Measurements from ENCODE around the gene ITGA1.

ITGA1 gene

GRCh38 chr5:52928689-52929088 lies 141.0 kb downstream of the ITGA1 start:
- in situ Hi-C loops (cut with MboI; ENCODE audit: low pct_unique_long_range_greater_than_20kb, low sequenced_read_pairs, unreplicated experiment) = no loop called here
- TF ChIP-seq, protein P1, sequence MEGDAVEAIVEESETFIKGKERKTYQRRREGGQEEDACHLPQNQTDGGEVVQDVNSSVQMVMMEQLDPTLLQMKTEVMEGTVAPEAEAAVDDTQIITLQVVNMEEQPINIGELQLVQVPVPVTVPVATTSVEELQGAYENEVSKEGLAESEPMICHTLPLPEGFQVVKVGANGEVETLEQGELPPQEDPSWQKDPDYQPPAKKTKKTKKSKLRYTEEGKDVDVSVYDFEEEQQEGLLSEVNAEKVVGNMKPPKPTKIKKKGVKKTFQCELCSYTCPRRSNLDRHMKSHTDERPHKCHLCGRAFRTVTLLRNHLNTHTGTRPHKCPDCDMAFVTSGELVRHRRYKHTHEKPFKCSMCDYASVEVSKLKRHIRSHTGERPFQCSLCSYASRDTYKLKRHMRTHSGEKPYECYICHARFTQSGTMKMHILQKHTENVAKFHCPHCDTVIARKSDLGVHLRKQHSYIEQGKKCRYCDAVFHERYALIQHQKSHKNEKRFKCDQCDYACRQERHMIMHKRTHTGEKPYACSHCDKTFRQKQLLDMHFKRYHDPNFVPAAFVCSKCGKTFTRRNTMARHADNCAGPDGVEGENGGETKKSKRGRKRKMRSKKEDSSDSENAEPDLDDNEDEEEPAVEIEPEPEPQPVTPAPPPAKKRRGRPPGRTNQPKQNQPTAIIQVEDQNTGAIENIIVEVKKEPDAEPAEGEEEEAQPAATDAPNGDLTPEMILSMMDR (IDR thresholded peaks at IDR 0.05; ENCODE audit: extremely low read depth, insufficient read depth, missing control alignments) = no peak
- DNase-seq (ENCODE audit: low spot score) = no peak

DNA sequence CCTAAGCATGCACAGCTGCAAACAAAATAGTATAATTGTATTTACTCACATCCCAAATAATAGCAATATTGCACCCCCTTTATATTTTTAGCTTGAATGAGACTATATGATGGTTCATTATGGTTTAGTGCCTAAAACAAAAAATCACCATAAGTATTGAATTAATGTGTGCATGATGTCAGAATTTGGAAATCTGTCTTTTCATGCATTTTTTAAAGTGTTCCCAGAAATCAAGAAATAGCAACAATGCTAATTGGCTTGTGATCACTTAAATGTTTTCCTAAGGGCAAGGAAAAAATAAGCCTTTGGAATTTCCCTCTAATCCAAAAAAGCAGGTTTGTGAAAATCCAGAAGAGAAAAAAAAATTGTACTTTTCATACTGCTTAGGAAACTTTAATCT lies 150.5 kb downstream of the ITGA1 start:
- TF ChIP-seq, protein P1 (IDR thresholded peaks at IDR 0.05; ENCODE audit: extremely low read depth, insufficient read depth, missing control alignments) = no peak
- DNase-seq (ENCODE audit: low spot score) = no peak
- in situ Hi-C loops (cut with MboI; ENCODE audit: low pct_unique_long_range_greater_than_20kb, low sequenced_read_pairs, unreplicated experiment) = no loop called here

DNA sequence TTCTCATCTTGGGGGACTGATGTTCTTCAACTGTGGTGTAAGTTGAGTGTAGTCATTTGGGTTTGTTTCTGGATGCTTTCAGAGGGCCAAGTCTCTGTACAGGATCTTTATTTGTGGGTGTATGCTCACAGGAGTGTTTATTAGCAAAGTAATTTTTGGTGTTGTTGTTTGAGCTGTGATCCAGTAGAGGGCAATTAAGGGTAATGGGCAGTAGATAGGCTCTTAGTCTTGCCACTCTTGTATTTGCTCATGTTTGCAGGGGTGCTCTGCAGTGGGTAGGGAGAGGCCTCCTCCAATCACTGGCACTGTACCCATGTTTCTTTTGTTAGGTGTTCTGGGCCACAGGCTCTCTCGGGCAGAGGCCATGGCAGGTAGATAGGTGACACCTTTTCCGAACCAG lies 155.6 kb downstream of the ITGA1 start:
- in situ Hi-C loops (cut with MboI; ENCODE audit: low pct_unique_long_range_greater_than_20kb, low sequenced_read_pairs, unreplicated experiment) = no loop called here
- TF ChIP-seq, protein P1 (IDR thresholded peaks at IDR 0.05; ENCODE audit: extremely low read depth, insufficient read depth, missing control alignments) = peak; percentile 33
- DNase-seq (ENCODE audit: low spot score) = no peak

- DNase-seq (ENCODE audit: low spot score) = no peak
- in situ Hi-C loops (cut with MboI; ENCODE audit: low pct_unique_long_range_greater_than_20kb, low sequenced_read_pairs, unreplicated experiment) = no loop called here
- TF ChIP-seq, protein P1 (IDR thresholded peaks at IDR 0.05; ENCODE audit: extremely low read depth, insufficient read depth, missing control alignments) = no peak
Measured at GRCh38 chr5:52943808-52944207, 156.1 kb downstream of the ITGA1 start.

GRCh38 chr5:52945040-52945439 lies 157.3 kb downstream of the ITGA1 start:
- TF ChIP-seq, protein P1 (IDR thresholded peaks at IDR 0.05; ENCODE audit: extremely low read depth, insufficient read depth, missing control alignments) = no peak
- in situ Hi-C loops (cut with MboI; ENCODE audit: low pct_unique_long_range_greater_than_20kb, low sequenced_read_pairs, unreplicated experiment) = loop anchor here (5.0 kb wide), 1 partner anchor 152 kb away; no protein-coding TSS in a partner anchor
- DNase-seq (ENCODE audit: low spot score) = no peak

DNA sequence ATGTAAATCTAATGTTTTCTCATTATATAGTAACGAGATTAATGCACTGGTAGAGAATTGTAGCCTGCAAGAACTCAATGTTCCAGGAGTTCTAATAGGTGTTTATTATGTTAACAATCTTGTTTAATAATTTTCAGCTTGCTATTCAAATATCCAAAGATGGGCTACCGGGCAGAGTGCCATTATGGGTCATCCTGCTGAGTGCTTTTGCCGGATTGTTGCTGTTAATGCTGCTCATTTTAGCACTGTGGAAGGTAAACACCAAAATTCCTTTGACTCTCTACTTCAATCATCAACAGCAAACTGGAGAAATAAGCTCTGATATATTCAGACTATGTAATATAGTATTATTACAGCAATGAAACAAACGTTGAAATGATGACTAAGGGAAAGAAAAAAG lies 159.5 kb downstream of the ITGA1 start:
- TF ChIP-seq, protein P1 (IDR thresholded peaks at IDR 0.05; ENCODE audit: extremely low read depth, insufficient read depth, missing control alignments) = no peak
- DNase-seq (ENCODE audit: low spot score) = no peak
- in situ Hi-C loops (cut with MboI; ENCODE audit: low pct_unique_long_range_greater_than_20kb, low sequenced_read_pairs, unreplicated experiment) = loop anchor here (5.0 kb wide), 1 partner anchor 150 kb away; no protein-coding TSS in a partner anchor

DNA sequence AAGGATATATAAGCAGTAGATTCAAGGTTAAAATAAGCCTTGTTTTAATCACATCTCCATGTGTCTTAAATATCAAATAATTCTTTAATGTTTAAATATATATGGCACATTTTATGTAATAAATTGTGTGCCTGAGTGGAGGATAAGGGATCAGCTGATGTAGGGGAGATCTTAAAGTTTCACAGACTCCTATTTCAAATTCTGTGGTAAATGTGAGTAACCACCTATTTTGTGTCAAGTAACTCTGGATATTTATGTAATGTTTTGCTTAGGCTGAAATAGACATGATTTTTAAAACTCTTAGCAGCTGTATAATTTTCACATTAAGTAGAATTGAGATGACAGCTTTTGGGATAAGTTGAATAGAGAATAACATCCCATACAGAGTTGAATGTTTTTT lies 160.1 kb downstream of the ITGA1 start:
- TF ChIP-seq, protein P1 (IDR thresholded peaks at IDR 0.05; ENCODE audit: extremely low read depth, insufficient read depth, missing control alignments) = no peak
- DNase-seq (ENCODE audit: low spot score) = no peak
- in situ Hi-C loops (cut with MboI; ENCODE audit: low pct_unique_long_range_greater_than_20kb, low sequenced_read_pairs, unreplicated experiment) = loop anchor here (5.0 kb wide), 1 partner anchor 149 kb away; no protein-coding TSS in a partner anchor
